ENCODE measurements around the gene LRRC56.

LRRC56 gene

DNA sequence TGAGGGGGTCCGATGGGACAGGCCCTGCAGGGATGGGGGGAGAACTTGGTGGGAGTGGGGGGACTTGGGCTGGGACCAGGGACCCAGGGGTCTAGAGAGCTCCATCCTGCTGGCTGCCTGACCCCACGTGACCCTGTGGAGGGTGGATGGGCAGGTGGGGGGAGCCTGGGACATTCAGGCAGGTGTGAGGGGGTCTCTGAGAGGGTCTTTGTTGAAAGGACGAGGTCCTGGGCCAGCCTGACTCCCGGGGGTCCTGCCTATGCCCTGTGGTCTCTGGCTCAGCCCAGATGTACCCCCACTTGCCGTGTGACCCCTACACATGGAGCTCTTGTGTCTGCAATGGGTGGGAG is 7.5 kb downstream of the LRRC56 start:
- peak; percentile 13 for DNase-seq

DNA sequence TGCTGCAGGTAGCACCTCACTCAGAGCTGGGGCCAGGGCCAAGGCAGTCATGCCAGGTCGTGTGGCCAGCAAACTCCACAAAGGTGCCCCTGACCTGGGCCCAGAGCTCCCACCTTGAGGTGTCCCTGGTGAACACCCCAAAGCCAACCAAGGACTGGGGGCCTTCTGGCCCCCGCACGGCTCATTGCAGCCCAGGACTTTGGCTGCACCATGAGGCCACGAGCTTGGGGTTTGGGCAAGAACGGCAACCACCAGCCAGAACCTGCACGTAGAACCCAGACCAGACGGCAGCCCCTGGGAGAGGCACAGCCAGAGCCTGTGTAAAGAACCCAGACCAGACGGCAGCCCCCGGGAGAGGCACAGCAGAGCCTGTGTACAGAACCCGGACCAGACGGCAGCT is 7.8 kb downstream of the LRRC56 start:
- DNase-seq: peak; percentile 18

DNA sequence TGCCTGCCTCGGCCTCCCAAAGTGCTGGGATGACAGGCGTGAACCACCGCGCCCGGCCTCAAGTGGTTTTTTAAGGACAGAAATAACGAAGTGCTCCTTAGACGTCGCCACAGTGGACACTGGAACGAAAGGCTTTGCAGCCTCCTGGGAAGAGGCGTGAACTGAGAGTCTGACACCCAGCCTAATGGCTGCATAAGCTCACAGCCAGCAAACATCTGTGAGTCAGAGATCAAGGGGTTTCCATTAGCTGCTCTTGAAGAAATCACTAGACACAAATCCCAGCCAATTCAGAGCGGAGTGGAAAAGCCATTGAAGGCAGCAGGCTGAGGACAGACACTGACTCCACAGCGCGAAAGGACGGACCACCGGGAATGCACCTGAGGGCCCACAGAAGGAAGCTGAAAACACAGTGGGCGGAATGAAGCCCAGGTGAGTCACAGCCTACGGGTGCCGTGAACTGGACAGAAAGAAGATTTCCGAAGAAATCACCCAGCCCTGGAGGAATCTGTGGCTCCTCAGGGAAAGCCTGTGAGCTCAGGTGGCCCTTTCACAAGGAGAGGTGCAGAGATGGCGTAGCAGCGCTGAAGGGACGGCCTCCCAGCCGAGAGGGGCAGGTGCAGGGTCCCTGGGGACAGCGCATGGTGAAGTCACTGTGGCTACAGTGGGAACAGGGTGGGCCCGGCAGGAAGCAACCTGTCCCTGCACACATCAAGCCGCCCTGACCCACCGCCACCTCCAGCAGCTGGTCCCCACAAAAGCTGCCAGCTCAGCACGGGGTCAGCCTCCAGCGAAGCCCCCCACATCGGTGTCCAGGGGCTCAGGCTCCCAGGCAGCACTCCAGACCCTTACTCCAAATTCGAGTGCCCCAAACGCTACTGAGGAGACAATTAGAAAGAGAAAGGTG is 11.6 kb downstream of the LRRC56 start:
- no peak for DNase-seq

DNA sequence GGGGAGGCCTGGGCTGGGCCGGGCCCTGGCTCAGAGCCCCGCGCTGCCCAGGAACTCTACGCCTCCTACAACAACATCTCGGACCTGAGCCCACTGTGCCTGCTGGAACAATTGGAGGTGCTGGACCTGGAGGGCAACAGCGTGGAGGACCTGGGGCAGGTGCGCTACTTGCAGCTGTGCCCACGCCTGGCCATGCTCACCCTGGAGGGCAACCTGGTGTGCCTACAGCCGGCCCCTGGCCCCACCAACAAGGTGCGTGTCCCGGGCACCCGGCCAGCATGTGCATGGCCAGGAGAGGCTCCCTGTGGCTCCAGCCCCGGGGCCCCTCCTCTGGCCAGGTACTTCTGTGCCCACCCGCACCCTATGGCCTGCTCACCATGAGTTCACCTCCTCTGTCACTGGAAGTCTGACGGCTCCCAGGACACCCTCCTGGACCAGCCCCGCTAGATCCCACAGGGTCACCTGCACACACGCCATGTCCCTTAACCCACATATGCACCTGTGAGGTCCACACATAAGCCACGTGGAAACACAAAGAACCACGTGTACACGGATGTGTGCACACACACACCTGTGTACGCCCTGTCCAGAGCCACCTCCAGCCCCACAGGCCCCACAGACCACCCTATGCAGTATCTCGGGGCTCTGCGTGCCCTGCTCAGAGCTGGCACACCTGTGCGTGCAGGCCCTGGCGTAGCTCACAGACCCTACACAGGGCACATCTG is 12.9 kb downstream of the LRRC56 start:
- DNase-seq: no peak

GRCh38 chr11:550746-551085 is 13.4 kb downstream of the LRRC56 start:
- DNase-seq: no peak

GRCh38 chr11:551131-551530 is 13.8 kb downstream of the LRRC56 start:
- DNase-seq: no peak

GRCh38 chr11:551596-551995 is 14.3 kb downstream of the LRRC56 start:
- no peak for DNase-seq

DNA sequence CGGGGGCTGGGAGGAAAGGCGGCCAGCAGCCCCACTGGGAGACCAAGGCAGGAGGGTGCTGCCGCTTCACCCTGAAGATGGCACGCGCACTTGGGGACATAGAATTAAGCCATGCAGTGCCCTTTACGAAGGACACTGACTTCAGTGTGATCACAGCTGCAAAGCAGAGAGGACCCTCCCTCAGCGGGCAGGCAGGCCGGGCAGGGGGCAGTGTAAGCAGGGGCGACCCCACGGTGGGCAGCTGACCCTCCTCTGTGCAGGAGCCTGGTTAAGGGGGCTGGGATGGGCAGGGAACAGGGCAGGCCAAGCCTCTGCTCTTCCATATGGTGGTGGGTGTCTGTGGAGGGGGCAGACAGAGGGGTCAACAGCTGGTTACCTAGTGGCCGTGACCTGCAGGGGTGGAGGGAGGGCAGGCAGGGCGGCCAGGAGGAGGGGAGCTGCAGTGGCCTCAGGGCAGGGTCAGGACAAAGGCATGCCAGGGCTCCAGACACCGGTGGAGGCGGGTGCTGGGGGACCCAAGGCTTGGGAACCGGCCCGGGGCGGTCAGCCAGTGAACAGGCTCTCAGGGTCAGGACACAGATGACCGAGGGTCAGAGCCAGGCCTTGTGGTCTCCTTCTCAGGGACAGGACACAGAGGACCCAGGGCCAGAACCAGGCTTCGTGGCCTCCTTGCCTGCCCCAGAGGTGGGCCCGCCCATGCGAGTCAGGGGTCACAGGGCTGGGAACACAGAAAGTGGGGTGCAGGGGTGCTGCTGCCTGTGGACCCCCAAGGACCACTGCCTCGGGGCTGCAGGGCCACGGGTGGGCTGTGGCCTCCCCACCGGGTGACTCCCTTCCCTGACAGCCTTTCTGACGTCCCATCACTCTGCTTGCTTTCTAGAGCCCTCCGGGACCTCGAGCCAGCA is 16.0 kb downstream of the LRRC56 start:
- DNase-seq: no peak

DNA sequence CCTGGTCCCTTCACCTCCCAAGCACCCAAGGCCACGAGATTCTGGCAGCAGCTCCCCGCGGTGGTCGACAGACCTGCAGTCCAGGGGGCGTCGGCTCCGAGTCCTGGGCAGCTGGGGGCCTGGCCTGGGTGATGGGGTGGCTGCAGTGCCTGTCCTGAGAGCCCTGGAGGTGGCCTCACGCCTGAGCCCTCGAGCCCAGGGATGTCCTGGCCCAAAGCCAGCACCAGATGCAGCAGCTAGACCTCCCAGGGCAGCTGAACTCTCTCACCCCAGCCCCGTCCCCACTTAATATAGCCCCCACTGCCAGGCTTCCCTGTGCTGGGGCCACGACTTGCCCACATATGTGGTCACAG is 16.6 kb downstream of the LRRC56 start:
- no peak for DNase-seq

- DNase-seq: no peak
Observed at GRCh38 chr11:554428-555226, 17.3 kb downstream of the LRRC56 start.

DNA sequence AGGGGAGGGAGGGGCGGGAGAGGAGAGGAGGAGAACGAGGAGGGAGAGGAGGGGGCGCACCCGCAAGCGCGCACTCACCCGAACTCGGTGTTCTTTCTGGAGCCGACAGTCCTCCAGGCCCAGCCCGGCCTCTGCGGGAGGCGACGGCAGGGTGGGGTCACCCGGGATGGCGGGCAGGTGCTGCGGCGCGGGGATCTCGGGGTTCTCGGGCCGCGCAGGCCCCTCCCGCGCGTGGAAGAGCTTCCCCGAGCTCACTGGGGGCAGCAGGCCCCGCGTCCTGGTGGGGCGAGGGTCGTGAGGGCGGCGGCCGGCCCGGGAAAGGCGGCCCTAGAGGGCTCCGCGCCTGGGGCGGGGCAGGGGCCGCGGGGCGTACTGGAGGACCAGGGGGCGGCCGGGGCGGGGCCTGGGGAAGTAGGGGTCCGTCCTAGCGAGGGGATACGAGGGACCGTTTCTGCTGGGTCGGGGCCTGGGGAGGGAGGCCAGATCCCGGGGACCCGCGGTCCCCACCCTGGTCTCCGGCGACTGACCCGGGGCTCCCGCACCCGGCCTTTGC is 18.0 kb downstream of the LRRC56 start:
- DNase-seq: no peak

- no peak for DNase-seq
Observed at GRCh38 chr11:555780-556661, 18.7 kb downstream of the LRRC56 start.

- DNase-seq: no peak
Observed at GRCh38 chr11:556662-557256, 19.4 kb downstream of the LRRC56 start.

DNA sequence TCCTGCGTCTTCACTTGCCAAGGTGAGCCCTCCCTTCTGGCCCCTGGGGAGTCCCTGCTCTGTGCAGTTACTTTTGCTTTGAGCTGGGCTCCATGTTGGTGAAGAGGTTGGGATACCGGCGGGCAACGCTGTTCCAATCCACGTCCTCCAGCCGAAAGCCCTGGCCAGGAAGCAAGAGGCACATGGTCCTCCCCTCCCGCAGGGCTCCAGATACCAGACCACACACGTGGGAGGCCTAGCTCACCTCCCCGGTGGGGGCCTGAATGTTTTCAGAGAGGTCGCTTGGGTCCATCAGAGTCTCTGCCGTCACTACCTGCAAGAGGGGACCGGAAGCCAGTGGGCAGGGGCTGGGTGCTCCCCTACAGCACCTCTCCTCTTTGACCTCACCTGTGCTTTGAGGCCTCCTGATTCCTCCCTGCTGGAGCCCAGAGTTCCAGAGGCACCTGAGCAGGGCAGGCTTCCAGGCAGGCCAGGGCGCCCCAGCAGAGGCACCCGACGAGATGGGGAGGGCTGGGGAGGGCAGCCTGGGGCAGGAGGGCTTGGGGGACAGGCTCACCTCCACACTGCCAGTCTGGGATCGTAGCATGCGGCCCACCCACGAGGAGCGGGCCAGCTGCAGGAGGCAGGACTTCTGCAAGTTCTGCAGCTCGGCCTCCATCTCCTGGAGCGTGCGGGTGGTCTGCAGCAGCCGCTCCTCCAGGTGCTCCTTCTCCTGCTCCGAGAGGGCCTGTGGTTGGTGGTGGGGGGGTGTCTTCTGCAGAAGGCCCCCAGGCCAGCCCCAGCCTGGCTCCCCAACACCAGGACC is 20.2 kb downstream of the LRRC56 start:
- no peak for DNase-seq

GRCh38 chr11:558503-558902 is 21.2 kb downstream of the LRRC56 start:
- no peak for DNase-seq

- no peak for DNase-seq
Observed at GRCh38 chr11:559020-559620, 21.8 kb downstream of the LRRC56 start.

GRCh38 chr11:559712-560304 is 22.5 kb downstream of the LRRC56 start:
- DNase-seq: no peak

DNA sequence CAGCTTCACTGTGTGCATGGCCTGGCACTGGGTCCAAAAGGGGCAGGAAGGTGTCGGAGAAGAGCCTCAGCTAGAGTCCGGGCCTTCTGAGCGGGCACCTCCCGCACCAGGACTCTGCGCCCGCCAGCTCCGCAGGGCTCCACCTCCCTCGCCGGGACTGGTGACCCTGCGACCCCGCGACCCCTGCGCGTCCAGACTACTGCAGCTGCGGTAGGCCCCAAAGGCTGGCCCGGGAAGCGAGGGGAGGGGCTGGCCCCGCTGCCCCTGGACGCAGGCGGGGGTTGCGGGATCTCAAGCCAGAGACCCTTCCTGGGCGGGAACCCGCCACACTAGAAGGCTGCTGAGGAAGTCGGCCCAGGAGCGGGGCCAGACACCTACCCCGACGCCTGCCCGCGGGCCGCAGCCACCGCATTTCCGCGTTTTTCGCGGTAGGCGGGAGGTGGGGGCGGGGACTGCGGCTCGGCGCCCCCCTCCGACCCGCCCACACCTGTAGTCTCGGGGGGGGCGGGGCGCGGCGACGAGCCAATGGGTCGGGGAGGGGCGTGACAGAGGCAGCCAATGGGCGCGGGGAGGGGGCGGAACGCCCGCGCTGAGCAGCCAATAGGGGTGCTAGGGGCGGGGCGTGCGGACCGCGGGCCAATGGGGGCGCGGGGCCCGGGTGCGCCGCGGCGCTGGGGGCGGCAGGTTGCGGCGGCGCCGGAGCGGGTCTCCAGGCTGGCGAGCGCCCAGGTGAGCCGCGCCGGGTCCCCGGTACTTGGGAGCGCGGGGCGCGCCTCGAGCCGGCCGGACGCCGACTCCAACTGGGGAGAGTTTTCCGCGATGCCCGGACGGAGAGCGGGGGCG is 23.2 kb downstream of the LRRC56 start, which contains the start of the genes LMNTD2 and RASSF7:
TSS of gene LMNTD2 (minus strand) at position 434 of the 843 bp plus-strand sequence. CDS start at position 412, 22 bp downstream.
TSS of gene RASSF7 (plus strand) at position 666 of the 843 bp plus-strand sequence. CDS start 799 bp downstream, outside the sequence.
- DNase-seq: peak; percentile 90
